IMR-90 (cell line): ENCODE results near the gene PRSS23.

Experiments used
- POLR2A ChIP-seq: IDR thresholded peaks from 2 replicates; pipeline ENCODE4 v1.6.1; 2012; ENCODE audit warnings: mild to moderate bottlenecking, low read depth, low read length
- RFX5 ChIP-seq: IDR thresholded peaks from 2 replicates; pipeline ENCODE4 v1.8.0; 2012; ENCODE audit warnings: low read depth, mild to moderate bottlenecking, low read length, moderate library complexity
- TF ChIP-seq, protein P1 (sequence below): conservative IDR thresholded peaks from 2 replicates; pipeline ENCODE4 v1.5.1; 2012; ENCODE audit warnings: mild to moderate bottlenecking, low read depth, low read length, improper control_type of control experiment
- TF ChIP-seq, protein P2 (sequence below): fragments of 150-350 bp; IDR thresholded peaks from 2 replicates; pipeline ENCODE4 v1.6.1; 2016; ENCODE audit warnings: low read depth, mild to moderate bottlenecking, low read length, moderate library complexity, borderline replicate concordance
- TF ChIP-seq, protein P3 (sequence below): fragments of 150-350 bp; IDR thresholded peaks from 2 replicates; pipeline ENCODE4 v1.6.1; 2017; ENCODE audit warnings: mild to moderate bottlenecking, antibody characterized with exemption, low read length, low read depth

DNA sequence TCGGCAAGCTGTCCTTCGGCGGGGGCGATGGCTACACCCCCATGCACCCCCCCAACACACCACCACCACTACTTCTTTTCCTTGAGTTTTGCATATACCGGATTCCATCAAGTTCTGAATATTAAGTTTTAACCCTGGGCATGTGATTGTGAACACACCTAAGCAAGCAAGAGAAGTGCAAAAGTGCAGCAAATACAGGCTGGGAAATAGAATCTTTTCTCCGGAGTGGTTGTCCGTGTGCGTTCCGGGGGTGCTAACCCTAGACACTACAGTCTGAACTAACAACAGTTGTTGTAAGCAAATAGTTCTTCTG lies 574 bp downstream of the PRSS23 start:
- TF ChIP-seq POLR2A: no peak
- TF ChIP-seq, protein P1, sequence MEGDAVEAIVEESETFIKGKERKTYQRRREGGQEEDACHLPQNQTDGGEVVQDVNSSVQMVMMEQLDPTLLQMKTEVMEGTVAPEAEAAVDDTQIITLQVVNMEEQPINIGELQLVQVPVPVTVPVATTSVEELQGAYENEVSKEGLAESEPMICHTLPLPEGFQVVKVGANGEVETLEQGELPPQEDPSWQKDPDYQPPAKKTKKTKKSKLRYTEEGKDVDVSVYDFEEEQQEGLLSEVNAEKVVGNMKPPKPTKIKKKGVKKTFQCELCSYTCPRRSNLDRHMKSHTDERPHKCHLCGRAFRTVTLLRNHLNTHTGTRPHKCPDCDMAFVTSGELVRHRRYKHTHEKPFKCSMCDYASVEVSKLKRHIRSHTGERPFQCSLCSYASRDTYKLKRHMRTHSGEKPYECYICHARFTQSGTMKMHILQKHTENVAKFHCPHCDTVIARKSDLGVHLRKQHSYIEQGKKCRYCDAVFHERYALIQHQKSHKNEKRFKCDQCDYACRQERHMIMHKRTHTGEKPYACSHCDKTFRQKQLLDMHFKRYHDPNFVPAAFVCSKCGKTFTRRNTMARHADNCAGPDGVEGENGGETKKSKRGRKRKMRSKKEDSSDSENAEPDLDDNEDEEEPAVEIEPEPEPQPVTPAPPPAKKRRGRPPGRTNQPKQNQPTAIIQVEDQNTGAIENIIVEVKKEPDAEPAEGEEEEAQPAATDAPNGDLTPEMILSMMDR: no peak
- TF ChIP-seq RFX5: no peak
- TF ChIP-seq, protein P2, sequence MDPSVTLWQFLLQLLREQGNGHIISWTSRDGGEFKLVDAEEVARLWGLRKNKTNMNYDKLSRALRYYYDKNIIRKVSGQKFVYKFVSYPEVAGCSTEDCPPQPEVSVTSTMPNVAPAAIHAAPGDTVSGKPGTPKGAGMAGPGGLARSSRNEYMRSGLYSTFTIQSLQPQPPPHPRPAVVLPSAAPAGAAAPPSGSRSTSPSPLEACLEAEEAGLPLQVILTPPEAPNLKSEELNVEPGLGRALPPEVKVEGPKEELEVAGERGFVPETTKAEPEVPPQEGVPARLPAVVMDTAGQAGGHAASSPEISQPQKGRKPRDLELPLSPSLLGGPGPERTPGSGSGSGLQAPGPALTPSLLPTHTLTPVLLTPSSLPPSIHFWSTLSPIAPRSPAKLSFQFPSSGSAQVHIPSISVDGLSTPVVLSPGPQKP: no peak
- TF ChIP-seq, protein P3, sequence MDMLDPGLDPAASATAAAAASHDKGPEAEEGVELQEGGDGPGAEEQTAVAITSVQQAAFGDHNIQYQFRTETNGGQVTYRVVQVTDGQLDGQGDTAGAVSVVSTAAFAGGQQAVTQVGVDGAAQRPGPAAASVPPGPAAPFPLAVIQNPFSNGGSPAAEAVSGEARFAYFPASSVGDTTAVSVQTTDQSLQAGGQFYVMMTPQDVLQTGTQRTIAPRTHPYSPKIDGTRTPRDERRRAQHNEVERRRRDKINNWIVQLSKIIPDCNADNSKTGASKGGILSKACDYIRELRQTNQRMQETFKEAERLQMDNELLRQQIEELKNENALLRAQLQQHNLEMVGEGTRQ: no peak
